Ovary (tissue), 9 donors: ENCODE measurements around the gene MYO3A. TPM values are rescaled to one million over a fixed set of nuclear protein-coding genes. Genes with fewer than 3 reads are reported as not detected.

Experiments used
- DNase-seq, 5 donors: peaks; one replicate each; pipeline ENCODE4 v3.0.0-alpha.2; 2019 to 2020
- H3K27ac ChIP-seq, 2 donors: fragments of 200-600 bp; one replicate each; pipeline versions ENCODE4 v1.5.1 to v1.8.0; 2019 to 2022
- H3K27me3 ChIP-seq: fragments of 200-600 bp; one replicate; pipeline ENCODE4 v1.8.0; 2022
- H3K36me3 ChIP-seq: fragments of 200-600 bp; sonication (generic); one replicate; pipeline ENCODE4 v1.5.1; 2019
- H3K4me1 ChIP-seq: one replicate; pipeline ENCODE4 v1.8.1; 2013; ENCODE audit warnings: mild to moderate bottlenecking, moderate library complexity; ENCODE audit not compliant: insufficient read depth
- H3K4me3 ChIP-seq: fragments of 200-600 bp; sonication (generic); one replicate; pipeline ENCODE4 v1.5.1; 2017
- H3K9me3 ChIP-seq, 2 donors: fragments of 200-600 bp in 1 of 2; sonication (generic) in 1 of 2; one replicate each; pipeline versions ENCODE4 v1.5.1 to v1.8.1; 2013 to 2019; ENCODE audit warnings: mild to moderate bottlenecking in 1 of 2, moderate library complexity in 1 of 2
- CTCF ChIP-seq, 3 donors: fragments of 450-650 bp in 2 of 3; fragments of 200-600 bp in 1 of 3; IDR thresholded peaks; one replicate each; pipeline versions ENCODE4 v1.5.1 to v1.8.0; 2016 to 2022; ENCODE audit warnings: antibody characterized with exemption in 3 of 3, mild to moderate bottlenecking in 1 of 3
- EP300 ChIP-seq: sonication (generic); formaldehyde crosslinking; IDR thresholded peaks from one replicate; pipeline ENCODE4 v1.6.1; 2017; ENCODE audit warnings: antibody characterized with exemption
- POLR2A ChIP-seq: fragments of 450-650 bp; IDR thresholded peaks from one replicate; pipeline ENCODE4 v1.6.1; 2017; ENCODE audit warnings: antibody characterized with exemption, mild to moderate bottlenecking, moderate library complexity
- WGBS, 3 donors: extraction: QIAGEN DNeasy Blood & Tissue Kit in 1 of 3; methylation state at CpG; one replicate each; pipeline versions ENCODE4 v1.1.5 to v1.1.7; 2013 to 2017; 5-methylcytosine and 5-hydroxymethylcytosine counted together
- intact Hi-C, 4 donors: fragments of 100-400 bp; cut with DNase I; formaldehyde crosslinking; loops; one replicate each; pipeline versions ENCODE4 v1.11.0 to v1.15.1; 2022 to 2023
- polyA plus RNA-seq, 2 donors: library from polyadenylated mRNA; stranded (reverse); fragments of 200-250 nt in 1 of 2; fragments of 350-450 nt in 1 of 2; fragmentation: Illumina TruSeq in 1 of 2; extraction: RNeasy Lipid Tissue Mini Kit (QIAGEN cat#74804) in 1 of 2; gene quantifications; one replicate each; pipeline ENCODE4 v1.2.3, GENCODE V29; 2013 to 2014
- total RNA-seq, 7 donors: library from RNA; depleted of rRNA in 2 of 7; stranded (reverse); fragments of >200 nt in 2 of 7; fragmentation: NEBNext Ultra II Directional in 3 of 7; extraction: Animal tissue kit (Norgen Biotek cat#: 25700) in 3 of 7; gene quantifications; one replicate each; pipeline versions ENCODE4 v1.1.0 to v1.2.4, GENCODE V29; 2016 to 2023
- donor health status: DM: no; HTN: no; CAD: no; lungs with moderate emphysema.
- donor health status: DM: no; HTN: no; CAD: no.
- donor health status: Bipolar disorder and iron deficiency.
- donor health status: DM: yes; HTN: yes; CAD: no.
- donor health status: DM: no; HTN: no; CAD: no.
- donor health status: DM: yes; HTN: yes; CAD: no.

Gene MYO3A
- total and polyA plus RNA-seq, 9 donors: 0.02 to 5.4 (median 0.15) TPM; not detected in 4

- intact Hi-C loops: no loop called here
- H3K36me3 ChIP-seq: no peaks in the 10 kb centered on the region
- 63 to 79% (median 77%) methylated on average over 4 of the region's 4 CpGs for WGBS, 3 donors
Observed at GRCh38 chr10:26177341-26177740, 243.3 kb downstream of the MYO3A start.

DNA sequence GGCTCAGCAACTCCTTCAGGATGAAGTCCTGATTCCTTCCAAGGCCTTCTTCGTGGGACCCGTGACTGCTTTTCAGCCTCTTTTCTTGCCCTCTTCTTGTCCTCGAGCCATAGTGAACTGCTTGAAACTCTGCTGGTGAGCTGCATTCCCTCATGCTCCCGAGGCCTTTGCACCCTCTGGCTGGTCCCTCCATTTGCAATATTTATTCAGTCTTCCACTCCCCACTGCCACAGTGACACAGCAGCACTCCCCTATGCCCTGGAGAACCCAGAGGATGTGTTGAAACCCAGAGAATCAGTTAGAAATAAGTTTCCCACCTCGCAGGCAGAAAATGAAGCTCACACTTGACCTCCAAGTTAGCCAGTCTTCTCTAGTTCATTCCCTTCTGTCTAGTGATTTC is 260.2 kb downstream of the MYO3A start:
- intact Hi-C loops: no loop called here
- Histone ChIP-seq H3K27ac (no peak overlapping the region), H3K4me3 (no peak overlapping the region), H3K36me3 (no peaks in the 10 kb centered on the region), H3K27me3 (no peaks in the 10 kb centered on the region), H3K9me3 (no peaks in the 10 kb centered on the region), H3K4me1 (no peaks in the 10 kb centered on the region)
- no peak for TF ChIP-seq POLR2A
- TF ChIP-seq EP300: no peak
- TF ChIP-seq CTCF (IDR thresholded peaks at IDR 0.05): no peak
- WGBS, 3 donors: 55 to 77% (median 73%) methylated on average over 5 of the region's 5 CpGs
- no peak for DNase-seq

More at GRCh38 chr10:26177341-26177740, 243.3 kb downstream of the MYO3A start:
- Histone ChIP-seq H3K27ac (no peak overlapping the region), H3K4me3 (no peak overlapping the region), H3K9me3 (no peaks in the 10 kb centered on the region), H3K27me3 (no peaks in the 10 kb centered on the region), H3K4me1 (no peaks in the 10 kb centered on the region)
- no peak for DNase-seq
- TF ChIP-seq POLR2A: no peak

DNA sequence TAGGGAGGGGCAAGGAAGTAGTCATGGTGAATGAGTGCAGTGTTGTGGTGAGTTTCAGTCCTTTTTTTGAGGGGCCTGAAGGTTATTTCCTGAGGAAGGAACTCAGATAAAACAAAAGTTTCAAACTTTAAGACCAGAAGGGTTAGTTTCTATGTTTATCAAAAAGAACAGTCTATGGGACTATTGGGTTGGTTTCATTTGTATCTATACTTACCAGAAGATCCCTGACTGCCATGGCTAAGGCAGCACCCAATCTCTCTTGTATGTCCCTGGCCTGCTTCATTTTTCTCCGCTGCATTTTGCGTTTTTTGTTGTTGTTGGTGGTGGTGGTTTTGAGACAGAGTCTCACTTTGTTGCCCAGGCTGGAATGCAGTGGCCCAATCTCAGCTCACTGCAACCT is 263.2 kb downstream of the MYO3A start:
- H3K9me3 ChIP-seq: no peaks in the 10 kb centered on the region
- 77 to 95% (median 82%) methylated on average over 2 of the region's 2 CpGs for WGBS, 3 donors
- no peak for DNase-seq
- no peak overlapping the region for H3K4me3 ChIP-seq
- TF ChIP-seq EP300 (no peak), CTCF (IDR thresholded peaks at IDR 0.05) (no peak), POLR2A (no peak)
- no peaks in the 10 kb centered on the region for H3K36me3 ChIP-seq
- no peak overlapping the region for H3K27ac ChIP-seq
- intact Hi-C loops: no loop called here
- no peaks in the 10 kb centered on the region for H3K4me1 ChIP-seq
- no peaks in the 10 kb centered on the region for H3K27me3 ChIP-seq

DNA sequence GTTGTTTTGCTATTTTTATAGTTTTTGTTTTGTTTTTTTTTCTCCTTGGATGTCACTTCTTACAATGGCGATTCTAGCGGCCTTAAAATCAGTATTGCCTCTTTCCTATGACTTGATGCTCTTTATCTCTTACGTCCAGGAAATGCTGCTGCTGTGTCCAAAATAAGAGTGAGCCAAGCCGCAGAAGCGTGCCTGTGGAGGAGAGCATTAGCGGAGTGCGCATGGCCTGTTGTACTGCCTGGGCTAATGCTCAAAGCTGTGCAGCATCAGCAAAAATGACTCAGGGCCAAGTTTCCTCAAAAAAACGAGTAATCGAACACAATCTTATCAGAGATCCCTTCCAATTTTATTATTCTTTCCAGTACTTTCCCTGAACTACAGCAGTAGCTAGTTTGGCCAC is 264.1 kb downstream of the MYO3A start:
- intact Hi-C loops: no loop called here
- Histone ChIP-seq H3K36me3 (no peaks in the 10 kb centered on the region), H3K9me3 (no peaks in the 10 kb centered on the region), H3K27me3 (no peaks in the 10 kb centered on the region), H3K27ac (no peak overlapping the region), H3K4me3 (no peak overlapping the region), H3K4me1 (no peaks in the 10 kb centered on the region)
- WGBS, 3 donors: 82 to 84% (median 83%) methylated on average over 9 of the region's 9 CpGs
- TF ChIP-seq POLR2A (no peak), EP300 (no peak), CTCF (IDR thresholded peaks at IDR 0.05) (no peak)
- DNase-seq: no peak

DNA sequence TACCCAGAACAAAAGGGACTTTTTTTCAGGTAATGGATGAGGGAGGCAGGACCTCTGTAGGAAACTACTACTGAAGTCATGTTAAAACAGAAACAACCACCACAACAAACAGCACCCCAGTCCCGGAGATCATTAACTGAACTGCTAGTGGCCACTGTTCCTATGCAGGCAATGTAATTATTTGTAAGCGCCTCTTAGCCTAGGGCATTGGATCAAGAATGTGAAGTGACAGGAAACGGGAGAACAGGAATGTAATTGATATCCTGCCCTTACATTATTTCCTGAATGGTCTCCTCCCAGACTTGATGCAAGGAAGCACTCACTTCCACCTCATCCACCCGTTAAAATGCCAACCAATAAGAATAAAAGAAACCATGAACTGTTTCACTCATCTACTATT is 265.8 kb downstream of the MYO3A start:
- intact Hi-C loops: no loop called here
- H3K4me1 ChIP-seq: no peaks in the 10 kb centered on the region
- no peak for DNase-seq
- no peak overlapping the region for H3K4me3 ChIP-seq
- no peaks in the 10 kb centered on the region for H3K36me3 ChIP-seq
- no peaks in the 10 kb centered on the region for H3K27me3 ChIP-seq
- no peak overlapping the region for H3K27ac ChIP-seq
- 60 to 69% (median 60%) methylated on average over 4 of the region's 4 CpGs for WGBS, 3 donors
- TF ChIP-seq POLR2A (no peak), CTCF (IDR thresholded peaks at IDR 0.05) (no peak), EP300 (no peak)
- H3K9me3 ChIP-seq: no peaks in the 10 kb centered on the region
